Measurements from ENCODE around the gene SLC18A3. TPM values are rescaled to one million over a fixed set of nuclear protein-coding genes. Genes with fewer than 3 reads are reported as not detected.

The SLC18A3 gene
- total and polyA plus RNA-seq, 7 donors = 0.16 to 2.5 (median 0.83) TPM; not detected in 3

DNA sequence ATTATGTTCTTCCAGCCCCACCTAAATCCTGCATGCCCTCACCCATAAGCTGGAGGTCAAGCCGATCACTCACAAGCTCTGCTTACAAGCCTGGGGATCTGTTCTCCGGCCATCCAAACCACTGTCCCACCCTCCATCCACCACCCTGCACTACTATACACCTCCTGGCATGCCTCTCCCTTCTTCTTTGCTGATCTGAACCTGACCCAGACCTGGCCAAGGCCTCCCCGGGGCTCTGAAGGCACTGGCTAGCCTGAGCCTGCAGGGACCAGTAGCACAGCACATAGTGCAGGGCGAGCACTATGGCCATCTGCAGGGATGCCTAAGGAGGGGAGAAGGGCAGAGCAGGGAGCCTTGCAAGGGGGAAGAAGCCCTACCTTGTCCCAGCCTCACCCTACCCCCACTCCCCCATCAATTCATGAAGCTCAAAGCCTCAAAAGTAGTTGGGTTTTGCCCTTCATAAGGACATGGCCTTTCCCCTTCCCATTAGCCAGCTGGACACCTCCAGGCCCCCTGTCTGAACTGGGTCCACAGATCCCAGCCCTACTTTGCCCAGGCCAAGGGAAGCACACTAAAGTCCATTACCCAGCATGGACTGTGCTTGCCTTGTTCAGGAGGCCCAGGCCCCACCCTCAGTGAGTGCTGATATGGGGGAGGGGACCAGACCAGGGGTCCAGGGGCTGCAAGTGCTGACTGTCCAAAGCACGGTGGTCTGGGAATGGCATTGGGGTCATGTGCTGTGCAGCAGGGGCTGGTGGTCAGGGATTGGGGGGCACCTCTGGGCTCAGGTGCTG lies 33.3 kb downstream of the SLC18A3 start:
- Histone ChIP-seq H3K27ac (no peak overlapping the region), H3K36me3 (no peaks in the 10 kb centered on the region), H3K27me3 (peaks cover 0 to 25% (median 11%) of the 10 kb centered on the region in 3 donors), H3K9me3 (no peaks in the 10 kb centered on the region), H3K4me1 (no peaks in the 10 kb centered on the region), H3K4me3 (no peak overlapping the region)
- intact Hi-C loops (cut with DNase I) = no loop called here
- 85 to 86% methylated on average over 5 of the region's 5 CpGs for WGBS, 2 donors
- no peak for TF ChIP-seq CTCF (IDR thresholded peaks at IDR 0.05)
- no peak for TF ChIP-seq POLR2AphosphoS5 (IDR thresholded peaks at IDR 0.05)
- no peak for TF ChIP-seq POLR2A (IDR thresholded peaks at IDR 0.05)
- TF ChIP-seq EP300 (IDR thresholded peaks at IDR 0.05) = no peak
- no peak for DNase-seq

DNA sequence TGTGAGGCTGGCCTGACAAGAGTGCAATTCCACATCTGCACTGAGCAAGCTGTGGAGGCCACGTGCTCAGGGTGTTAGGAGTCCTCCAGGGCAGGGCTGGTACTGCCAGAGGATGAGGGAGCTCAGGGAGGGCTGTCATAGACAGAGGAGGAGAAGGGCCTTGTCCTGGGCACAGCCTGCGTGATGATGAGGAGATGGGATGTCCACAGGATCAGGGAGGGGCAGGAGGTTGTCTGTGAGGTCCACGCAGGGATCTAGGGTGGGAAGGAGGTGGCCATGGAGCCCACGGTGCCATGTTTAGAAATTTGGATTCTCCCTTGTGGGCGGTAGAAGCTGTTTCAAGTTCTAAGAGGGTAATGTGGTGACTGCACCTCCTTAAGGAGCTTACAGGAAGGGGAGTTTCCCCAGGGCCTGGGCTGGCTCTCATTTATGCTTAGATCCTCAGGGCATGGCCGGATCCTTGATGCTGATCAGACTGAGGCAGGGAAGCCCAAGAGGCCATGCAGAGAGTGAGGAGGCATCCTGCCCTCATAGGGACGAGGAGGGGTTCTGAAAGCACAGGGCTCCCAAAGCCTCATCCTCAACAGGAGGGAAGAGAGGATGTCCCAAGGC lies 34.0 kb downstream of the SLC18A3 start:
- no peak for DNase-seq

GRCh38 chr10:49645417-49645816 lies 35.3 kb downstream of the SLC18A3 start:
- no peak for DNase-seq
- H3K27ac ChIP-seq = no peak overlapping the region
- H3K9me3 ChIP-seq = no peaks in the 10 kb centered on the region
- H3K27me3 ChIP-seq = peaks cover 0 to 25% (median 11%) of the 10 kb centered on the region in 3 donors
- no peaks in the 10 kb centered on the region for H3K4me1 ChIP-seq
- intact Hi-C loops (cut with DNase I) = no loop called here
- H3K36me3 ChIP-seq = no peaks in the 10 kb centered on the region
- TF ChIP-seq POLR2AphosphoS5 (IDR thresholded peaks at IDR 0.05) = no peak
- no peak for TF ChIP-seq POLR2A (IDR thresholded peaks at IDR 0.05)
- no peak for TF ChIP-seq EP300 (IDR thresholded peaks at IDR 0.05)
- no peak for TF ChIP-seq CTCF (IDR thresholded peaks at IDR 0.05)
- WGBS, 2 donors = 72 to 86% methylated on average over 8 of the region's 8 CpGs
- H3K4me3 ChIP-seq = no peak overlapping the region

More for the DNA sequence above, 34.0 kb downstream of the SLC18A3 start:
- WGBS, 2 donors = 70 to 81% methylated on average over 7 of the region's 7 CpGs
- intact Hi-C loops (cut with DNase I) = no loop called here
- Histone ChIP-seq H3K4me1 (no peaks in the 10 kb centered on the region), H3K27me3 (peaks cover 0 to 25% (median 11%) of the 10 kb centered on the region in 3 donors), H3K36me3 (no peaks in the 10 kb centered on the region), H3K27ac (no peak overlapping the region), H3K9me3 (no peaks in the 10 kb centered on the region), H3K4me3 (no peak overlapping the region)
- TF ChIP-seq EP300 (IDR thresholded peaks at IDR 0.05) (no peak), POLR2A (IDR thresholded peaks at IDR 0.05) (no peak), POLR2AphosphoS5 (IDR thresholded peaks at IDR 0.05) (no peak), CTCF (IDR thresholded peaks at IDR 0.05) (no peak)

DNA sequence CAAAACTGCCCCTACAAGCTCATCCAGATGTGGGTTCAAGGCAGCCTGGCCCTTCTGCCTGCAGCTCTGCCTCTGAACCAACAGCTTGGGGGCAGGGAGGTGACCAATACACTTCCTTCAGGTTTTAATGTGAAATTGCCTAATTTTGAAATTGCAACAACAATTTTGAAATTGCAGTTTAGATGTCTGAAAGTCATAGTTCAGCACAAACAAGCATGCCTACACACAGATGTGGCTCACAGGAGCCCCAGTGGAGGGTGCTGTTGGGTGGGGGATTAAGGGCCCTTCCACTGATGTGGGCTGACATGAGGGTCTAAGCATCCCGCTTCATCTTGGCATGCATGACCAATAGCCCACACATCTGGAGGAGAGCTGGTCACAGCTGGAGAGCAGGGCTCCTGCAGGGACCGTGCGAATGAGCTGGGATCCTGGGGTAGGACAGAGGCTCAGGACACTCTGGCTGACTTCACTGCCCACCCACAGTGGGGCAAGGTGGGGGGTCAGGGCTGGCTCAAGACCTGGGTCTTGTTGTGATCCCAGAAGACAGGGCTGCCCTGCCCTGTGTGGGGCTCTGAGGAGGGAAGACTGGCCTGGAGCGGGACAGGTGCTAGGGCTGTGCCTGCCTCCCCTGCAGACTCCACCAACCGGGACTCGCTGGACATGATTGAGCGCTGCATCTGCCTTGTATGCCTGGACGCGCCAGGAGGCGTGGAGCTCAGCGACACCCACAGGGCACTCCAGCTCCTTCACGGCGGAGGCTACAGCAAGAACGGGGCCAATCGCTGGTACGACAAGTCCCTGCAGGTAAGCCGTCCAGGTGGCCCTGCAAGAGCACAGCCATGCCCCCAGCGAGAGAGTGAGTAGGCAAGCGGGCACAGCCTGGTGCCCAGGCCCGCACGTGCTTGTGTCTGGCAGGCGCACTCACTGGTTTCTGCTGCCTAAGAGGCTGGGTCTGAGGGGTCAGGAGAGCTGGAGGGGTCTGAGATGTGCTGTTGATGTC lies 36.1 kb downstream of the SLC18A3 start:
- H3K36me3 ChIP-seq = no peaks in the 10 kb centered on the region
- H3K27me3 ChIP-seq = peaks cover 0 to 29% (median 11%) of the 10 kb centered on the region in 3 donors
- WGBS, 2 donors = 89 to 90% methylated on average over 22 of the region's 22 CpGs
- no peaks in the 10 kb centered on the region for H3K9me3 ChIP-seq
- TF ChIP-seq EP300 (IDR thresholded peaks at IDR 0.05) (no peak), POLR2A (IDR thresholded peaks at IDR 0.05) (no peak), CTCF (IDR thresholded peaks at IDR 0.05) (no peak), POLR2AphosphoS5 (IDR thresholded peaks at IDR 0.05) (no peak)
- intact Hi-C loops (cut with DNase I) = no loop called here
- DNase-seq = no peak
- no peak overlapping the region for H3K27ac ChIP-seq
- no peaks in the 10 kb centered on the region for H3K4me1 ChIP-seq
- no peak overlapping the region for H3K4me3 ChIP-seq

Measured in sigmoid colon (tissue), 7 donors.